ENCODE measurements around the gene SSBP2.

SSBP2 gene

DNA sequence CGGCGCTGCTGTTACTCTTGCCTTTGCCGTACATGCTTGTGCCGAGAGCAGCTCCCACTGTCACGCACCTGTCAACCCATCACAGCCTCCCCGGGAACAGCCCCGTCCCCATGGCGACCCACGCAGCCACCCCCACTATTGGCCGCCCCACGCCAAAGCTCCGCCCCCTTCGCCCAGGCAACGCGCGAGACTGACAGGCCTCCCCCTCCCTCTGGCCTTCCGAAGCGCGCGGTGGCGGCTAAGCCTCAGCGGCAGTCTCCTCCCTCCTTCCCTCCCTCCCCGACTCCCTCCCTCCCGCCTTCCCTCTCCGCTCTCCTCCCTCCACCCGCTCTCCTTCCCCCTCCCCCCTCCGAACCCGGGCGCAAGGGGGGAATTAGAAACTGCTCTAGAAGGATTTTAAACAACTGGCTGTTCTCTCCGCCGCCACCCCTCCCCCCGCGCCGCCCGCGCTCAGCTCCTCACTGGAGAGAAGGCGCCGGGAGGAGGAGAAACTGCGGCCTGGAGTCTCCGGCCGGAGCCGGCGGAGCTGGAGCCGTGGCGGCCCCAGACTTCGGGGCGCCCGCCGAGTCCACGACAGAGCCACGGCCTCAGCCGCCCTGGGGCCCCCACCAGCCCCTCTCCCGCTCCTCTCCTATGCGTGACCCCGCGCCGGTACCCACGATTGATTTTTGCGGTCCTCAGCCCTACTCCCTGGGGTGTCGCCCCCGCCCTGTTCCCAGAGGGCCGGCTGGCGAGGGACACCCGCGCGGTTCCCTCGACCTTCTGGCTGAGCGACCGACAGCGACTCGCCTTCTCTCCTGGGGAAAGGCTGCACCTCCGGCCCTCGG, at the start of gene SSBP2:
TSS of gene SSBP2 (minus strand) at position 89 of the 827 bp plus-strand sequence. CDS start at position 34, 55 bp downstream.
- peak; percentile 97 to 98 for DNase-seq

DNA sequence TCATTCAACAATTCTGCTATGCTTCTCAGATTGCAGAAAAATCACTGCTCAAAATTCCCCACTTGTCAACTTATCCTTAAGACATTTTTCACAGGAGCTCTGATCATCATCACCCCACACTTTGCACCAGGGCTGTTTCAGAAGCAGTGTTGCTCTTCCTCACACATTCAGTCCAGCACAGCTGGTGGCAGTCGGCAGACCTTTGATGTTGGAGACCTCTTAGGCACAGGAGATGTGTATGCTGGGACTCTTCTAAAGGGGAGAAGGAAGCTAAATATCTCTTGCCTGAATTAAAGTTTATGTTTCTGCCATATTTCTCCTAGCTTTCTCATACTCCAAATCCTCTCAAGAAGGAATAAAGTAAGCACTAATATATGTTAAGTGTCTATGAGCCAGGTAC, 44.8 kb upstream of the SSBP2 start:
- no peak for DNase-seq

DNA sequence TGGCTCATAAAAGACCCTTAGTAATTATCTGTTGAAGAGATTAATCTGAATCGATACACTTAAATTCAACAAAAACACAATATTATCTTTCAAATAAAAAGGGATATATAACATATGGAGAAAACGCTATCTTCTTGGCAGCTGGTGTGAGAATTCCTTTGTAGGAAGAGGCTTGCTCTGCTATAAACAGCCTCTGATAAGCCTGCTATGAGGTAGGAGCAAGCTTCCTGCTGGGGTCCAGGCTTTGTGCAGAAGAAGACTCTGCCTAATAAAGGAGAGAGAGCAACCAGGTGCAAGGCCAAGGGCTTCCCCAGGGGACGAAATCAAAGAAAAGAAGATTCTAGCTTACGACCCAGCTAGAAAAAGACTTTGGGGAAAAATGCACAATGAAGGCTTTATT, 43.3 kb upstream of the SSBP2 start:
- DNase-seq: no peak

GRCh38 chr5:81790336-81790735, 39.4 kb upstream of the SSBP2 start:
- no peak for DNase-seq

DNA sequence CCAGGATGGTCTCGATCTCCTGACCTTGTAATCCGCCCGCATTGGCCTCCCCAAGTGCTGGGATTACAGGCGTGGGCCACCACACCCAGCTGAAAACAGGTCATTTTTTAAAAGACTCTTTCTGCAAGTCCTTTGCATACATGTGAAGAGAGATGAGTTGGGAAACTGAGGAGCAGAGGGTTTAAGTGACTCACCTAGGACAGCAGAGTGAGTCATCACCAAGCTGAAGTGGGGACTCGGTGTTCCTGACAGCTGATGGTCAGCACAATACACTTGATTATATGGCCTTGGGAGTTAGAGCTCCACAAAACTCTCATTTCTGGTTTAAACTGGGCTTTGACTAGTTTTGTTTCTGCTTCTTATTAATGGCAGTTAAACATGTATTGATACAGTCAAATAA, 38.1 kb upstream of the SSBP2 start:
- no peak for DNase-seq

GRCh38 chr5:81788329-81788728, 37.4 kb upstream of the SSBP2 start:
- DNase-seq: no peak

DNA sequence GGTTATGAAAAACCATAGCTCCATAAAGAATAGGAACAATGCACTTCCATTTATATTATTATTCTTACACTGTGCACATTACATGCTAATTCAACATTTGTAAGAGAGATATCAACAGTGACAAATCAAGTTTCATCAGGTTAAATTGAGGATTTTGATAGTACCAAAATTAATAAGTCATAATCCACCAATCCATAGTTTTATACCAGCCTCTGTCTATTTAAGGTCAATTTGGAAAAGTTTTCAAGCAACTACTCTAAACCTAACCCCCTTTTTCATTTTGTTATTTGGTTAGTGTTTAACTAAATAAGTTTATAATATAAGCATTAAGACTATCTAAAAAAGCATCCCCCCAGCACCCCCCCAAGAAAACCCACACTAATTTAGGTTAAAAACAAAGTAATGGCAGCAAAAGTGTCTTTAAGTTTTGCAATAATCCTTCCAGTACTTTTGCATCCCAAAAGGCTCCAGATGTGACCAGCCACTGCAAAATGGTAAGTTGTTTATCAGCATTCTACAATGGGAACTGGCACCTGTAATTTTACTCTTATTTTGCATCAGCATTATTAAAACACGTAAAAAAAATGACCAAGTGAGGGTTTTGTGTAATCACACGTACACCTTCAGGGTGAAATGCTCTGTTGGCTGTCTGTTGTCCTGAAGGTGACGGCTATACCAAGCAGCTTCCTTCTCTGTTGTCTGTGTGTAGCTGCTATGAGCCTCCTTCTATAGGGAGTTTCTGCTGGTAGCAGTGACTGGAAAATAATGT, 36.8 kb upstream of the SSBP2 start:
- DNase-seq: peak in 1 of 2 experiments; percentile 47

DNA sequence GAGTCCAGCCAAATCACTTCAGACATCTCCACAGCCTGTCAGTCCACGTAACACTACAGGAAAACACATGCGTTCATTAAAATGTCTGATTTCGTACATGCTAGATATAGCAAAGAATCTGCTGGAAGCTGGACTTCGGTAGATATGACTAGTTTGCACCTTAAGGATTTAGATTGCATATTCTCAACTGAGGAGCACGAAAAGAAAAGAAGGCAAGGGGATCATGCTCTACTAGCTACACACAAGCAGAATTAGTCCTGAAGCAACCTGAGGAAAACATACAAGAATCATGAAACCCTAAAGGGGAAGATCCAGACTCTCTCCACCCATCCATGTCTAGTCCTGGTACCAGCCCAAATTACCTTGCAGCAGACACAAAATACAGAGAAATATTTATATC, 36.1 kb upstream of the SSBP2 start:
- DNase-seq: no peak

- DNase-seq: no peak
Measured at GRCh38 chr5:81786496-81786895, 35.6 kb upstream of the SSBP2 start.

DNA sequence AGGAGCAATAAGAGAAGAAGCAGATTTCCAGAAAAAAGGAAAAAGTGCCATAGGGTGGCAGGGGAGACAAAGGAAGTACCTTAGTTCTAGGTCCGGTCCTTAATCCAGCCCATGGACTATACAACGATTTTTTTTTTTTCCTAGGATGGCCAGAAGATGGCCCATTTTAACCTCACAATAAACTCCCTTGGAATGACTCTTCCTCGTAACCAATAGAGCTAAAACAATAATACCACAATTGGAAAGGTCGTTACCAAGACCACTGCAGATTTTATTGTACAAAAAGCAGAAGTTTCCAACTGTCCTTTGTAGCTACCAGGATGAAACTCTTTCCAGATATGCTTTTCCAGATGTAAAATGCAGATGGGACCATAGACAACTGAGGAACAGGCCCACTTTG, 34.4 kb upstream of the SSBP2 start:
- no peak for DNase-seq

DNA sequence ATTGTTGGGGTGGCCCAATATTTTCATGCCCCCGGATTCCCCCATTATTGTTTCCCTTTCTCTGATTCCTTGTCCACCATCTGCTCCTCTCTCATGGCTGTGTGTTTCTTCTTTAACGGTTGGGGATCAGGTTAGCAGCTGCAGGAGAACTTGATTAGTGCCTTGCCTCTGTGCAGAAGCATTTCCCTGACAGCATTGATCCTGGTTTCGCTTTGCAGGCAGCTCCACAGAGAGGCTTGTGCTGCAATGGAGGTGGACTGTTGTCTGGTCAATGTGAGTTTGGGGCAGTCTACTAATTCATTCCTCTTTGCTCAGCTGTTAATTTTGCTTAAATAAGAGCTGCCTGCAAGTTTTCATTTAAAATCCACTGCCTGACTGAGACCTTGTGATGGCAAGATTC, 32.5 kb upstream of the SSBP2 start:
- no peak for DNase-seq

DNA sequence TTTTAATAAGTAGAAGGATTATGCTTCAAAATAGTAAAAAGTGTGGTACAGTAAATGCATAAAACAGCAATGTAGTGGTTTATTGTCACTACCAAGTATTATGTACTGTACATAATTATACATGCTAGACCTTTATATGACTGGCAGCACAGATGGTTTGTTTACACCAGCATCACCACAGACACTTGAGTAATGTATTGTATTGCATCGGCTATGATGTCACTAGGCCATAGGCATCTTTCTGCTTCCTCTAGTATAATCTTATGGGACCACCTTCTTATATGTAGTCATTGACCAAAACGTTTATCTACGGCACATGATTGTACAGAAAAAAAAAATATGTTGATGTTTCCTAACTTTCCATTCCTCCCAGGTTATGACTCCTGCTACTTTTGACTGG, 31.9 kb upstream of the SSBP2 start:
- DNase-seq: no peak

GRCh38 chr5:81779916-81780266, 29.0 kb upstream of the SSBP2 start:
- no peak for DNase-seq

- no peak for DNase-seq
Measured at GRCh38 chr5:81779125-81779915, 28.4 kb upstream of the SSBP2 start.

DNA sequence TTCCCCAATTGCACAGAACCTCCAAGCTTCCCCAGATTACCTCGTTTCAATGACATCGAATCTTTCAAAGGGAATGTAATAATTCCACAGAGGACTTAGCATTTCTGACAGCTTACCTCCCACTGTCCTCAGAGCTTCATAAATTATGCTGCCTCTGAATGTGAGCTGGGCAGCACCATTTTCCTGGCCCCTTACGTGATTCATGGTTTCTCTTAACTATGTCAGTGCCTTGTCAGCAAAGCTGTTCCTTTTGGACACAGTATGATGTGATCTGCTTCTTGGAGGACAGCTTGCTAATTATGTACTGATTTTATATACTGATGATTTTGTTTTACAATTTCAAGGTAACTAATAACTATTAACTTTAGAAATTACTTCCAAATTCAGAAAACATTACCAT, 27.7 kb upstream of the SSBP2 start:
- DNase-seq: no peak

DNA sequence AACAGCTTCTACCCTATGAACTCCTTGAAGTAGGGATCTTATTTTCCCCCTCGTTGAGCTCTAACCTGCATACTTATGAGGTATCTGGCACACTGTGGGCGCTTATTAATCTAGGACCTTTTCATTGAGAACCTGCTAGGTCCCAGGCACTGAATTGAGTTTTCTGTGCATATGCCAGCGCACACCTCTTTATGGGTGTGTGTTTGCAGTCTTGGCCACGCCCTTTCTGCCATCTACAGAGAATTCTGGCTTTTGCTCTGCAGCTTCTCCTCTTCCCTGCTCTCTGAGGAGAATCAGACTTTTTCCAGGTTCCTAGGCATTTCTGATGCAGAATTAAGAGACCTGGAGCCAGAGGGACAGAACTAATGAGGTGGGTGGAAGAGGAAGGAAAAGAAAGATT, 25.4 kb upstream of the SSBP2 start:
- no peak for DNase-seq

GRCh38 chr5:81774374-81774773, 23.5 kb upstream of the SSBP2 start:
- no peak for DNase-seq

GRCh38 chr5:81773574-81773973, 22.7 kb upstream of the SSBP2 start:
- no peak for DNase-seq

DNA sequence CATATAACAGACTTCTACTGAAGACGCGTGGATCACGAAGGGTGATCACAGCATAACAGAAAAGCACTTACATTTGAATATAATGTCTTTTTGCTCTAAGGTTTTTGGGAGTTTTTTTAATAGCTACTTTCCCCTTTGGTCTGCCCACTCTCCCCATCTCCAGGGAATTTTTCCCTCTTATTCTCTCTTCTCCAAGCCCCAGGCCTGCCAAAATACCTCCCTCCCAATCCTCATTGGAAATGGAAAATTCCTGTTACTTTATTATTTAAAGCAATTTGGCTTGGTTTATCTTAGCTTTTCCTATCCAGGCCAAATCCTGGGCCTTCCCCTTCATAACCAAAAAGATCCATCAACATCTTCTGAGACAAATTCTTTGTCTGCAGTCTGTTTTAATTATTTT, 22.3 kb upstream of the SSBP2 start:
- no peak for DNase-seq

- no peak for DNase-seq
Measured at GRCh38 chr5:81772488-81772887, 21.6 kb upstream of the SSBP2 start.

- no peak for DNase-seq
Measured at GRCh38 chr5:81768935-81769452, 18.1 kb upstream of the SSBP2 start.

GRCh38 chr5:81767938-81768337, 17.0 kb upstream of the SSBP2 start:
- no peak for DNase-seq

DNA sequence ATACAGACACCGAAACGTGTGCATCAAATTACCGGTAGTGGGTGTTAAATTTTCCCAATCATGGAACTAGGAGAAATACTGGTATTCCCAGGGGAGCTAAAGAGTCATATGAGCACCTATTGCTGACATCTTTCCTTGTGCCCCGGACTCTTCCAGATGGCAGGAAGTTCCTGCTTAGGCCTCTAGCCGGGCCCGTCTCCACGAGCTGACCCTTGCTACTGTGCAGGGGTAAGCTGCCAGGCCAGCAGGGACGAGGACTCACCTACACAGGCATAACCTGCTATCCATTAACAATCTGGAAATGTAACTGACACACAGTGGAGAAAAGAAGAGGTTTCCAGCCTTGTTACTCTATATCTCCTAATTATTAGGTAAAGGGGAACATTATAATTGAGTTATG, 16.2 kb upstream of the SSBP2 start:
- no peak for DNase-seq
